H9 (cell line): Measurements from ENCODE around the gene SPDYC. TPM values are rescaled to one million over a fixed set of nuclear protein-coding genes. Genes with fewer than 3 reads are reported as not detected.
A peak's percentile ranks its signal among the peaks of the same experiment; 100 is the strongest.

Source experiments
- DNase-seq: peaks from one replicate; pipeline ENCODE4 v3.0.0-alpha.2; 2017
- H2AFZ ChIP-seq: one replicate; pipeline ENCODE4 v1.6.1; 2013; ENCODE audit warnings: mild to moderate bottlenecking, low read length, control low read depth, moderate library complexity
- H2AK5ac ChIP-seq: 2 replicates; pipeline ENCODE4 v1.6.1; 2013; ENCODE audit warnings: low read length, control low read depth, mixed read lengths; ENCODE audit not compliant: insufficient read length
- H2BK120ac ChIP-seq: one replicate; pipeline ENCODE4 v1.6.1; 2013; ENCODE audit warnings: low read depth, mild to moderate bottlenecking, low read length, control low read depth, inconsistent platforms; ENCODE audit not compliant: poor library complexity, severe bottlenecking
- H2BK12ac ChIP-seq: 2 replicates; pipeline ENCODE4 v1.6.1; 2013; ENCODE audit warnings: low read length, control low read depth, mixed read lengths, low read depth; ENCODE audit not compliant: insufficient read length
- H2BK15ac ChIP-seq: 2 replicates; pipeline ENCODE4 v1.6.1; 2013; ENCODE audit warnings: low read depth, low read length, control low read depth
- H2BK20ac ChIP-seq: one replicate; pipeline ENCODE4 v1.6.1; 2013; ENCODE audit warnings: low read depth, mild to moderate bottlenecking, low read length, control low read depth, inconsistent platforms; ENCODE audit not compliant: poor library complexity, severe bottlenecking
- H2BK5ac ChIP-seq: 2 replicates; pipeline ENCODE4 v1.6.1; 2013; ENCODE audit warnings: low read length, control low read depth, mixed read lengths; ENCODE audit not compliant: insufficient read length
- H3K14ac ChIP-seq: 2 replicates; pipeline ENCODE4 v1.6.1; 2013; ENCODE audit warnings: low read length, control low read depth; ENCODE audit not compliant: insufficient read depth
- H3K18ac ChIP-seq: 2 replicates; pipeline ENCODE4 v1.6.1; 2013; ENCODE audit warnings: low read depth, mild to moderate bottlenecking, mixed read lengths, low read length, control low read depth; ENCODE audit not compliant: insufficient read length
- H3K23ac ChIP-seq: 2 replicates; pipeline ENCODE4 v1.6.1; 2013; ENCODE audit warnings: low read length, control low read depth, mixed read lengths, low read depth; ENCODE audit not compliant: insufficient read length
- H3K23me2 ChIP-seq: 2 replicates; pipeline ENCODE4 v1.6.1; 2013; ENCODE audit warnings: low read depth, mild to moderate bottlenecking, mixed read lengths, low read length, control low read depth; ENCODE audit not compliant: insufficient read length, poor library complexity, severe bottlenecking
- H3K27ac ChIP-seq: 2 replicates; pipeline ENCODE4 v1.5.1; 2013; ENCODE audit warnings: low read length, control low read depth, mixed read lengths, low read depth; ENCODE audit not compliant: insufficient read length
- H3K27me3 ChIP-seq: 2 replicates; pipeline ENCODE4 v1.6.1; 2013; ENCODE audit warnings: low read length, control low read depth, inconsistent platforms; ENCODE audit not compliant: insufficient read depth
- H3K4ac ChIP-seq: 2 replicates; pipeline ENCODE4 v1.6.1; 2013; ENCODE audit warnings: low read depth, mild to moderate bottlenecking, control low read depth, inconsistent platforms, low read length, moderate library complexity
- H3K4me1 ChIP-seq: 2 replicates; pipeline ENCODE4 v1.6.1; 2013; ENCODE audit warnings: low read length, control low read depth, inconsistent platforms; ENCODE audit not compliant: insufficient read depth
- H3K4me2 ChIP-seq: 2 replicates; pipeline ENCODE4 v1.6.1; 2013; ENCODE audit warnings: low read length, control low read depth, mixed read lengths; ENCODE audit not compliant: insufficient read length, insufficient read depth
- H3K56ac ChIP-seq: 2 replicates; pipeline ENCODE4 v1.6.1; 2013; ENCODE audit warnings: low read depth, mild to moderate bottlenecking, mixed read lengths, low read length, control low read depth; ENCODE audit not compliant: insufficient read length
- H3K79me1 ChIP-seq: 2 replicates; pipeline ENCODE4 v1.6.1; 2013; ENCODE audit warnings: low read depth, mild to moderate bottlenecking, moderate library complexity, low read length, control low read depth, inconsistent platforms; ENCODE audit not compliant: insufficient read depth, poor library complexity, severe bottlenecking
- H3K79me2 ChIP-seq: 2 replicates; pipeline ENCODE4 v1.6.1; 2013; ENCODE audit warnings: low read length, control low read depth, inconsistent platforms; ENCODE audit not compliant: insufficient read depth
- H3K9ac ChIP-seq: 2 replicates; pipeline ENCODE4 v1.6.1; 2013; ENCODE audit warnings: low read length, control low read depth, mixed read lengths; ENCODE audit not compliant: insufficient read length; ENCODE audit errors: extremely low read depth
- H3K9me3 ChIP-seq: one replicate; pipeline ENCODE4 v1.6.1; 2013; ENCODE audit warnings: low read depth, low read length, inconsistent platforms; ENCODE audit not compliant: control insufficient read depth
- H3T11ph ChIP-seq: one replicate; pipeline ENCODE4 v1.6.1; 2013; ENCODE audit warnings: mild to moderate bottlenecking, low read length, control low read depth, inconsistent platforms
- H4K20me1 ChIP-seq: one replicate; pipeline ENCODE4 v1.6.1; 2013; ENCODE audit not compliant: control insufficient read depth, insufficient read length, insufficient read depth
- H4K5ac ChIP-seq: 2 replicates; pipeline ENCODE4 v1.6.1; 2013; ENCODE audit warnings: low read depth, mild to moderate bottlenecking, mixed read lengths, low read length, control low read depth; ENCODE audit not compliant: insufficient read length
- H4K8ac ChIP-seq: replicated peaks from 2 replicates; pipeline ENCODE4 v1.6.1; 2013; ENCODE audit warnings: low read length, control low read depth, mixed read lengths, low read depth; ENCODE audit not compliant: insufficient read length
- H4K91ac ChIP-seq: 2 replicates; pipeline ENCODE4 v1.6.1; 2013; ENCODE audit warnings: low read depth, mild to moderate bottlenecking, moderate library complexity, mixed read lengths, low read length, control low read depth; ENCODE audit not compliant: insufficient read length
- H3K27ac Mint-ChIP-seq, 3 experiments: 2 replicates in 2 of 3; 3 replicates in 1 of 3; pipeline ENCODE4 v1.8.0; 2020 to 2021; ENCODE audit warnings: mixed read lengths in 3 of 3, mild to moderate bottlenecking in 1 of 3, moderate library complexity in 1 of 3
- H3K27me3 Mint-ChIP-seq: 2 replicates; pipeline ENCODE4 v1.8.0; 2021; ENCODE audit warnings: low read depth, mild to moderate bottlenecking, moderate library complexity, mixed read lengths
- H3K36me3 Mint-ChIP-seq, 3 experiments: 2 replicates in 2 of 3; 3 replicates in 1 of 3; pipeline ENCODE4 v1.8.0; 2020 to 2021; ENCODE audit warnings: low read depth in 3 of 3, mixed read lengths in 3 of 3; ENCODE audit not compliant: insufficient read depth in 1 of 3
- H3K4me1 Mint-ChIP-seq, 2 experiments: 2 replicates each; pipeline ENCODE4 v1.8.0; 2020; ENCODE audit warnings: mixed read lengths in 2 of 2
- H3K4me3 Mint-ChIP-seq, 2 experiments: 2 replicates in 1 of 2; 3 replicates in 1 of 2; pipeline ENCODE4 v1.8.0; 2020 to 2021; ENCODE audit warnings: mild to moderate bottlenecking in 2 of 2, mixed read lengths in 2 of 2, moderate library complexity in 1 of 2
- H3K9me3 Mint-ChIP-seq, 2 experiments: 2 replicates in 1 of 2; 3 replicates in 1 of 2; pipeline ENCODE4 v1.8.0; 2020; ENCODE audit warnings: mild to moderate bottlenecking in 2 of 2, mixed read lengths in 2 of 2, moderate library complexity in 1 of 2
- WGBS: extraction: QIAGEN DNeasy Blood & Tissue Kit; methylation state at CpG from one replicate; pipeline ENCODE4 v1.1.7; 2013; ENCODE audit warnings: missing lambda C conversion rate, low lambda C conversion rate, mixed read lengths; ENCODE audit not compliant: insufficient read length; ENCODE audit errors: extremely low coverage; 5-methylcytosine and 5-hydroxymethylcytosine counted together
- total RNA-seq: library from RNA; stranded (reverse); gene quantifications from 2 replicates; pipeline ENCODE4 v1.2.1, GENCODE V29; 2021
- TF ChIP-seq, protein P1 (sequence below): fragments of 200-600 bp; sonication (generic); conservative IDR thresholded peaks from 3 replicates; pipeline ENCODE4 v1.8.0; 2021; ENCODE audit warnings: antibody characterized with exemption, mild to moderate bottlenecking

Gene SPDYC
- total RNA-seq, 1 experiment from 2014 or later: 0.61 TPM

- H3K79me1 ChIP-seq: no peaks in the 10 kb centered on the region
- H2BK120ac ChIP-seq: no peak overlapping the region
- H2BK12ac ChIP-seq: no peak overlapping the region
- Mint-ChIP-seq H3K4me1 (peaks cover 11 to 22% of the 10 kb centered on the region in 2 experiments), H3K36me3 (peaks cover 18 to 73% (median 64%) of the 10 kb centered on the region in 3 experiments; a peak in 6 of 7 replicates), H3K4me3 (peak overlapping the region in 1 of 2 experiments; percentile 14; a peak in 1 of 5 replicates), H3K27ac (peak overlapping the region in 1 of 3 experiments; percentile 79; a peak in 3 of 7 replicates), H3K27me3 (no peaks in the 10 kb centered on the region), H3K9me3 (no peaks in the 10 kb centered on the region)
- H4K91ac ChIP-seq: no peak overlapping the region
- WGBS: no CpG with 5 or more reads among the region's 17 CpGs
- H3K4me1 ChIP-seq: no peaks in the 10 kb centered on the region
- no peak overlapping the region for H2BK20ac ChIP-seq
- no peak overlapping the region for H2AFZ ChIP-seq
- H4K8ac ChIP-seq: no peak overlapping the region
- H4K20me1 ChIP-seq: no peaks in the 10 kb centered on the region
- H2AK5ac ChIP-seq: no peak overlapping the region
- H3K18ac ChIP-seq: no peak overlapping the region
- H3K56ac ChIP-seq: no peak overlapping the region
- H3K4me2 ChIP-seq: no peak overlapping the region
- no peak overlapping the region for H3K9ac ChIP-seq
- no peaks in the 10 kb centered on the region for H3K9me3 ChIP-seq
- no peak overlapping the region for H2BK5ac ChIP-seq
- TF ChIP-seq, protein P1, sequence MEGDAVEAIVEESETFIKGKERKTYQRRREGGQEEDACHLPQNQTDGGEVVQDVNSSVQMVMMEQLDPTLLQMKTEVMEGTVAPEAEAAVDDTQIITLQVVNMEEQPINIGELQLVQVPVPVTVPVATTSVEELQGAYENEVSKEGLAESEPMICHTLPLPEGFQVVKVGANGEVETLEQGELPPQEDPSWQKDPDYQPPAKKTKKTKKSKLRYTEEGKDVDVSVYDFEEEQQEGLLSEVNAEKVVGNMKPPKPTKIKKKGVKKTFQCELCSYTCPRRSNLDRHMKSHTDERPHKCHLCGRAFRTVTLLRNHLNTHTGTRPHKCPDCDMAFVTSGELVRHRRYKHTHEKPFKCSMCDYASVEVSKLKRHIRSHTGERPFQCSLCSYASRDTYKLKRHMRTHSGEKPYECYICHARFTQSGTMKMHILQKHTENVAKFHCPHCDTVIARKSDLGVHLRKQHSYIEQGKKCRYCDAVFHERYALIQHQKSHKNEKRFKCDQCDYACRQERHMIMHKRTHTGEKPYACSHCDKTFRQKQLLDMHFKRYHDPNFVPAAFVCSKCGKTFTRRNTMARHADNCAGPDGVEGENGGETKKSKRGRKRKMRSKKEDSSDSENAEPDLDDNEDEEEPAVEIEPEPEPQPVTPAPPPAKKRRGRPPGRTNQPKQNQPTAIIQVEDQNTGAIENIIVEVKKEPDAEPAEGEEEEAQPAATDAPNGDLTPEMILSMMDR: no peak
- H3K14ac ChIP-seq: no peak overlapping the region
- no peaks in the 10 kb centered on the region for H3K27me3 ChIP-seq
- H3K23me2 ChIP-seq: no peaks in the 10 kb centered on the region
- H2BK15ac ChIP-seq: no peak overlapping the region
- H3K79me2 ChIP-seq: no peaks in the 10 kb centered on the region
- no peak overlapping the region for H4K5ac ChIP-seq
- H3K27ac ChIP-seq: no peak overlapping the region
- no peak overlapping the region for H3K4ac ChIP-seq
- no peak for DNase-seq
- H3T11ph ChIP-seq: no peak overlapping the region
- no peak overlapping the region for H3K23ac ChIP-seq
Observed at GRCh38 chr11:65206441-65206841, 36.4 kb downstream of the SPDYC start.
